ENCODE data around the gene ZNF398. TPM values are rescaled to one million over a fixed set of nuclear protein-coding genes. Genes with fewer than 3 reads are reported as not detected.

Gene ZNF398
- polyA plus RNA-seq, 1 donor from 2014 or later = 8.6 TPM

GRCh38 chr7:149209518-149210269 lies 62.4 kb downstream of the ZNF398 start:
- no peaks in the 10 kb centered on the region for H3K79me2 ChIP-seq (replicated peaks; ENCODE audit: insufficient read depth, low read length)
- H3K4me2 ChIP-seq (ENCODE audit: low read length) = no peak overlapping the region
- H3K36me3 ChIP-seq (ENCODE audit: insufficient read depth, low read length) = peaks cover 12% of the 10 kb centered on the region
- no peaks in the 10 kb centered on the region for H3K9me2 ChIP-seq (ENCODE audit: insufficient read depth, low read length)
- no peaks in the 10 kb centered on the region for H4K20me1 ChIP-seq (ENCODE audit: insufficient read depth)
- no peaks in the 10 kb centered on the region for H3K27me3 ChIP-seq (ENCODE audit: insufficient read depth, low read depth, low read length)
- H3F3A ChIP-seq (ENCODE audit: insufficient read depth, low read length, poor library complexity, severe bottlenecking) = no peaks in the 10 kb centered on the region
- no peak overlapping the region for H2AFZ ChIP-seq (ENCODE audit: low read depth, low read length)
- no peaks in the 10 kb centered on the region for H3K9me3 ChIP-seq (ENCODE audit: low read length)
- no peak overlapping the region for H3K27ac ChIP-seq (ENCODE audit: low read length)
- H3K4me3 ChIP-seq (ENCODE audit: low read length) = no peak overlapping the region
- TF ChIP-seq CTCF (IDR thresholded peaks at IDR 0.05; ENCODE audit: poor library complexity, severe bottlenecking) = peak; percentile 64
- no peak for TF ChIP-seq EZH2 (IDR thresholded peaks at IDR 0.05; ENCODE audit: borderline replicate concordance, insufficient read depth, low read length, poor library complexity, severe bottlenecking)
- no peak for TF ChIP-seq REST (IDR thresholded peaks at IDR 0.05; ENCODE audit: borderline replicate concordance)
- TF ChIP-seq SMC3 (conservative IDR thresholded peaks at IDR 0.05; ENCODE audit: poor library complexity) = peak; percentile 50
- no peak for TF ChIP-seq RAD21 (conservative IDR thresholded peaks at IDR 0.05)
- no peak for TF ChIP-seq POLR2AphosphoS5 (IDR thresholded peaks at IDR 0.05)
- no peak for TF ChIP-seq TAF1 (IDR thresholded peaks at IDR 0.05; ENCODE audit: low read depth)
- no peak for TF ChIP-seq MXI1 (conservative IDR thresholded peaks at IDR 0.05; ENCODE audit: poor library complexity, severe bottlenecking)
- TF ChIP-seq EP300 (conservative IDR thresholded peaks at IDR 0.05; ENCODE audit: poor library complexity, severe bottlenecking) = no peak
- no peak overlapping the region for H3K9ac ChIP-seq (ENCODE audit: low read length)

- H3K79me2 ChIP-seq (replicated peaks; ENCODE audit: insufficient read depth, low read length) = no peaks in the 10 kb centered on the region
- peaks cover 12% of the 10 kb centered on the region for H3K36me3 ChIP-seq (ENCODE audit: insufficient read depth, low read length)
Measured at GRCh38 chr7:149210551-149210950, 63.3 kb downstream of the ZNF398 start.

More at GRCh38 chr7:149210551-149210950, 63.3 kb downstream of the ZNF398 start:
- H2AFZ ChIP-seq (ENCODE audit: low read depth, low read length) = no peak overlapping the region
- H3K9me3 ChIP-seq (ENCODE audit: low read length) = no peaks in the 10 kb centered on the region
- no peaks in the 10 kb centered on the region for H3F3A ChIP-seq (ENCODE audit: insufficient read depth, low read length, poor library complexity, severe bottlenecking)
- H3K4me3 ChIP-seq (ENCODE audit: low read length) = no peak overlapping the region
- TF ChIP-seq POLR2AphosphoS5 (IDR thresholded peaks at IDR 0.05) (no peak), TAF1 (IDR thresholded peaks at IDR 0.05; ENCODE audit: low read depth) (no peak), SMC3 (conservative IDR thresholded peaks at IDR 0.05; ENCODE audit: poor library complexity) (no peak), CTCF (IDR thresholded peaks at IDR 0.05; ENCODE audit: poor library complexity, severe bottlenecking) (no peak), REST (IDR thresholded peaks at IDR 0.05; ENCODE audit: borderline replicate concordance) (no peak), EZH2 (IDR thresholded peaks at IDR 0.05; ENCODE audit: borderline replicate concordance, insufficient read depth, low read length, poor library complexity, severe bottlenecking) (no peak), RAD21 (conservative IDR thresholded peaks at IDR 0.05) (no peak), EP300 (conservative IDR thresholded peaks at IDR 0.05; ENCODE audit: poor library complexity, severe bottlenecking) (no peak), MXI1 (conservative IDR thresholded peaks at IDR 0.05; ENCODE audit: poor library complexity, severe bottlenecking) (no peak)
- H4K20me1 ChIP-seq (ENCODE audit: insufficient read depth) = no peaks in the 10 kb centered on the region
- no peaks in the 10 kb centered on the region for H3K27me3 ChIP-seq (ENCODE audit: insufficient read depth, low read depth, low read length)
- no peak overlapping the region for H3K9ac ChIP-seq (ENCODE audit: low read length)
- H3K4me2 ChIP-seq (ENCODE audit: low read length) = no peak overlapping the region
- no peaks in the 10 kb centered on the region for H3K9me2 ChIP-seq (ENCODE audit: insufficient read depth, low read length)
- H3K27ac ChIP-seq (ENCODE audit: low read length) = no peak overlapping the region
